ENCODE data around the gene UBXN6. TPM values are rescaled to one million over a fixed set of nuclear protein-coding genes. Genes with fewer than 3 reads are reported as not detected.

Gene UBXN6
- total RNA-seq, 1 experiment from 2014 or later, result 34.1 TPM

- Mint-ChIP-seq H3K9me3 (no peaks in the 10 kb centered on the region), H3K27me3 (ENCODE audit: low read depth) (no peaks in the 10 kb centered on the region), H3K4me1 (peaks cover 54 to 65% of the 10 kb centered on the region in 2 experiments), H3K27ac (peak overlapping the region; percentile 93 to 99 (median 96)), H3K4me3 (peak overlapping the region; percentile 93 to 98), H3K36me3 (ENCODE audit: insufficient read depth in 1 of 3, low read depth in 3 of 3) (peaks cover 20 to 44% (median 40%) of the 10 kb centered on the region in 3 experiments; a peak in 6 of 7 replicates)
- peak overlapping the region; percentile 79 for H3K18ac ChIP-seq (ENCODE audit: insufficient read length, low read depth, low read length)
- no peak overlapping the region for H2BK12ac ChIP-seq (ENCODE audit: insufficient read length, low read depth, low read length)
- H4K91ac ChIP-seq (ENCODE audit: insufficient read length, low read depth, low read length), result no peak overlapping the region
- no CpG with 5 or more reads among the region's 32 CpGs for WGBS (ENCODE audit: extremely low coverage, insufficient read length, low lambda C conversion rate)
- H3K4me2 ChIP-seq (ENCODE audit: insufficient read depth, insufficient read length, low read length), result peak overlapping the region; percentile 86
- peak overlapping the region; percentile 93 for H3K14ac ChIP-seq (ENCODE audit: insufficient read depth, low read length)
- no peaks in the 10 kb centered on the region for H3K9me3 ChIP-seq (ENCODE audit: control insufficient read depth, low read depth, low read length)
- H3K4me1 ChIP-seq (ENCODE audit: insufficient read depth, low read length), result peaks cover 6% of the 10 kb centered on the region; the same call in 1 of the 2 replicates
- no peaks in the 10 kb centered on the region for H4K20me1 ChIP-seq (ENCODE audit: control insufficient read depth, insufficient read depth, insufficient read length)
- H3K23me2 ChIP-seq (ENCODE audit: insufficient read length, low read depth, low read length, poor library complexity, severe bottlenecking), result peaks cover 9% of the 10 kb centered on the region
- no peak overlapping the region for H3K23ac ChIP-seq (ENCODE audit: insufficient read length, low read depth, low read length)
- H3T11ph ChIP-seq (ENCODE audit: low read length), result no peak overlapping the region
- H3K9ac ChIP-seq (ENCODE audit: extremely low read depth, insufficient read length, low read length), result peak overlapping the region; percentile 75
- H4K8ac ChIP-seq (replicated peaks; ENCODE audit: insufficient read length, low read depth, low read length), result no peak overlapping the region
- peak; percentile 29 for DNase-seq
- no peak overlapping the region for H2BK15ac ChIP-seq (ENCODE audit: low read depth, low read length)
- H3K79me2 ChIP-seq (ENCODE audit: insufficient read depth, low read length), result peaks cover 36% of the 10 kb centered on the region
- peaks cover 4% of the 10 kb centered on the region for H3K79me1 ChIP-seq (ENCODE audit: insufficient read depth, low read depth, low read length, poor library complexity, severe bottlenecking)
- H2BK120ac ChIP-seq (ENCODE audit: low read depth, low read length, poor library complexity, severe bottlenecking), result no peak overlapping the region
- H3K4ac ChIP-seq (ENCODE audit: low read depth, low read length), result no peak overlapping the region
- H3K56ac ChIP-seq (ENCODE audit: insufficient read length, low read depth, low read length), result no peak overlapping the region
- no peak overlapping the region for H4K5ac ChIP-seq (ENCODE audit: insufficient read length, low read depth, low read length)
- H2AK5ac ChIP-seq (ENCODE audit: insufficient read length, low read length), result no peak overlapping the region
- no peaks in the 10 kb centered on the region for H3K27me3 ChIP-seq (ENCODE audit: insufficient read depth, low read length)
- no peak for TF ChIP-seq CTCF (conservative IDR thresholded peaks at IDR 0.05)
- H3K27ac ChIP-seq (ENCODE audit: insufficient read length, low read depth, low read length), result no peak overlapping the region
- no peak overlapping the region for H2BK5ac ChIP-seq (ENCODE audit: insufficient read length, low read length)
- H2BK20ac ChIP-seq (ENCODE audit: low read depth, low read length, poor library complexity, severe bottlenecking), result no peak overlapping the region
- no peak overlapping the region for H2AFZ ChIP-seq (ENCODE audit: low read length)
Measured at GRCh38 chr19:4403005-4403761, 54.4 kb downstream of the UBXN6 start.

Data from H9 (cell line).